K562 treated with DMSO at 1 percent for 48 hours (cell line): ENCODE data around the gene HDGF. TPM values are rescaled to one million over a fixed set of nuclear protein-coding genes. Genes with fewer than 3 reads are reported as not detected.

Experiments used
- total RNA-seq: library from RNA; unstranded; fragments of 300-600 nt; gene quantifications from 2 replicates; pipeline ENCODE4 v1.2.3, GENCODE V29; 2022; ENCODE audit warnings: low replicate concordance; ENCODE audit errors: extremely low read depth

Gene HDGF
- not detected in 2 replicates for total RNA-seq

DNA sequence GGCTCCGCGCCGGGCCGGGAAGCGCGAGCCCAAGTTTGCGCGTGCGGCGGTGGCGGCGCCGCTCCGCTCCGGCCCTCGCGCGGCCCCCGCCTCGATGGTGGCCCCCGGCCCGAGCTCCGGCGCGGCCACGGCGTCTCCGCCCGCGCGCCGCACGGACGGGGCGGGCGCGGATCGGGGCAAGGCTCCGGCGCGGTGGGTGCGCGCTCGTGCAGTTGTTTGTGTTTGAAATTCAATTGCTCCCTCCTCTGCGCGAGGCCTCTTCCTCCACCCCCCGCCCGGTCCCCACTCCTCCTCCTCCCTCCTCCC lies at the start of gene HDGF:
HDGF (minus strand) TSS at position 225 of the 306 bp plus-strand sequence. CDS start 246 bp downstream, outside the sequence.

DNA sequence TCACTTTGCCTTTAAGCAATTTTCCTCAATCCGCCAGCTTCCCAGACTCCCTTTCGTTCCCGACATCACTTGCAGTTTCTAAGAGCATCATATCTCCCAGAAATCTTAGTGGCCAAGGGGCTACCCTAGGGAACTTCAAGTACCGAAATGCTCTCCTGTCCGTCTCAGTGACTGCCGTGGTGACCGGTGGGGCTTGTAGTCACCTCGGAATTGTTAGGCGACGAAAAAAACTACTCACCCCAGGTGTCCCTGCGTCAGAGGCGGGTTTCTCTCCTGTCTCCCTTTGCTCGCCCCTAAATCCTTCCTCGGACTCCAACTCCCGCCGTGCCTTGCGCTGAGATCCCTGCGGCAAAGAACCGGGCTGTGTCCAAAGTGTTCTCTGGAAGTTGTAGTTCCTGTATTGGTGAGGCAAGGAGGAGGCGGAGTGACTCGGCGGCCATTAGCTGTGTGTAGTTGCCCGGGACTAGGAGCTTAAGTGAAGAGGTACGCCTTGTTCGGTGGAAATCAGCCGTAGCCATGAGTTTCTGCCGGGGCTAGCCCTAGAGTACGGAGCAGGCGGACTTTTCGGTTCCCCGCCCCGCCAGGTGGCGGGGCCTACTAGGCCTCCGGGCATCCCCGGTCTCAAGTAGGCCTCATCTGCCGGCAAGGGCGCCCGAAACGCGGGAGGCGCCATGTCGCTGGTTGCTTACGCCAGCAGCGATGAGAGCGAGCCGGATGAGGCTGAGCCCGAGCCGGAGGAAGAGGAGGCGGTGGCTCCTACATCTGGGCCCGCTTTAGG lies 15.8 kb upstream of the HDGF start, which contains the start of gene PRCC:
PRCC (plus strand) TSS at position 435 of the 778 bp plus-strand sequence; CDS start at position 672, 237 bp downstream.

DNA sequence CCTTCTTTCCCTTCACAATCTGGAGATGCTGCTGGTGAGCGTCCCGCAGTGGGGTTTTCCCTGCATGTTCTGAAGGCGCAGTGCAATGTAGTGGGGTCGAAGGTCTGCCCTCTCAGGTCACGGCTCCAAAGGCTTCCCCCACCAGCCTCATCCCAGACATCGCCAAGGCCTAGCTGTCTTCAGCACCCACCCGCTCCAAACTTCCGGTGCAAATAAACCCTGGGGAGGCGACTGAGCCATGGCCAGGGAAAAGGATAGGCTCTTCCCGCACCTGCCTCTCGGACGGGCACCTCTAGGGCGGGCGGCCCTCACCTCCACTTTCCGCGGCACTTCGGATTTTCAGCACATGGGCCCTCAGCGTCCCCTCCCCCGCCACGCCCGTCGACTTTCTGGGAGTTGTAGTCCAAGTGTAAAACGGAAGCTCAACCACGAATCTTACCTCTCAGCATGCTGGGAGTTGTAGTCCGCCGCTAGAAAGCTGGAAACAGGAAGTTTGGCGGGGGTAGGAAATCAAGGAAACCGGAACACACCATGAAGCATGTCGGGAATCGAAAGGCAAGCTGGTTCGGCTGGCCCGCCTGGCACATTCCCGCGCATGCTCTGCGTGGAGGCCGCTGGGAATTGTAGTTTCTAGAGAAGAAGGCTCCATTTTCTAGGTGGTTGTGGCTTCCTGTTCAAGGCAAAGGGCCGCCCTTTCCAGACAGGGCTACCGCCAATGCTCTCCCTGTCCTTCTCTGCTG lies 10.6 kb downstream of the HDGF start, which contains the start of gene MRPL24:
MRPL24 (minus strand) TSS at position 348 of the 740 bp plus-strand sequence. CDS start 2,384 bp downstream, outside the sequence.

DNA sequence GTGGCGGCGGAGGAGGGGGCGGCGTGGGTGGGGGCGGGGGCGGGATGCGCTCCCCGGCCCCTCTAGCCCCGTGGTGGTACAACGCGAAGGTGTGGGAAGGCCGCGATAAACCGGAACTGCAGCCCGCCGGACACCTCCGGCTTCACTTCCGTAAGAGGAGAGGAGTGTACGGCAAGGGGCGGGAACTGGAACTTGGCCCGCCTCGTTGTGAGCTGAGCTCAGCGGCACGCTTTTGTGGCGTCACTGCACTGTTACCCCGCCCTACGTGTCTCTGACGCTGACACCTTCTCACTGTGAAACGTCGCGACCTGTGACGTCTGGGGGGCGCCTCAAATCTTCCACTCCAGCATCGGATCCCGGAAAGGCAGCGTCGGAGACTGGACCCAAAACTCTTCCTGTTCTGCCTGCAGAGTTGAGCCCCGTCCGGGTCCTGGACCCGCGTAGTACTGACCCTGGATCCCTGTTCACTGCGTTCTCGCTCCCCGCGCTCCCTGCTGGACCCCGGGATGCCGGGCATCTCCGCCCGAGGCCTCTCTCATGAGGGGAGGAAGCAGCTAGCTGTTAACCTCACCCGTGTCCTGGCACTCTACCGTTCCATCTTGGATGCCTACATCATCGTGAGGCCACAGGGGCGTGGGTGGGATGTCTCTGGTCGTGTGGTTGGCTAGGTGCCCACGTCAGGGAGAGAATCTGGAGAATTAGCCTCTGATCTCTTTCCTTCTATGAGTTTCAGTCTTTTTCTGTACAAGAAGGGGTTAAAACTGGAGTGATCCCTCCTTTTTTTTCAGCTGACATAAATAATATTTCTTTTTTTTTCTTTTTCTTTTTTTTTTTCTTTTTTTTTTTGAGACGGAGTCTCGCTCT lies 22.6 kb downstream of the HDGF start, which contains the start of gene ISG20L2:
ISG20L2 (minus strand) TSS at position 168 of the 864 bp plus-strand sequence. CDS start 1,114 bp downstream, outside the sequence.

DNA sequence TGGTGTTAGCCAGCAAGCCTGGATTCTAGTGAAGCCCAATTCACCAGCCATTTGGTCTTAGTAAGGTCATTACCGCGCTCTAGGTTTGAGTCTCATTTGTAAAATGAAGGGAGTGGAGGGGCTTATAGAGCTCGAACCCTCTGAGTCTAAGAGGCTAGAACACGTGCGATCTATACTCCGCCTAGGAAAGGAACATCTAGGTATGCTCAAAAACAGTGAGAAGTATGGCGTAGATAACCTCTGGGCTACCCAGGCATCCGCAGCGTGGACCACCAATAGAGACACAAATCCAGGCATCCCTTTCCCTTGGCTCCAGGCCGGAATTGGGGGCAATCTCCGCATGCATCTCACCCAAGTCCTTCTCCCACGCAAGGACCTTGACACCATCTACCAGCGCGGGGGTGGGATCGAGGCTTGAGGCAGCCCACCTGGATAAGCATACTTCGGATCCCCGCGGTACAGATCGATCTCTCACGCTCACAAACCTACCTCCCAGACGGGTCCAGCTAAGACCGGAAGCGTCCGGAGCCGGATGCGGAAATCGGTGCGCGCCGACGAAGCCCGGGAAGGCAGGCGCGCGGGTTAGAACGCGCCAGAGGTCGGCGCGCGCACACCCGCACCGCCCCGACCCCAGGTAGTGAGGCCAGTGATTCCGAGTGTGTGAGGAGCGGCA lies 23.4 kb downstream of the HDGF start, which contains the start of gene METTL25B:
METTL25B (plus strand) TSS at position 544 of the 673 bp plus-strand sequence. CDS start 636 bp downstream, outside the sequence.

DNA sequence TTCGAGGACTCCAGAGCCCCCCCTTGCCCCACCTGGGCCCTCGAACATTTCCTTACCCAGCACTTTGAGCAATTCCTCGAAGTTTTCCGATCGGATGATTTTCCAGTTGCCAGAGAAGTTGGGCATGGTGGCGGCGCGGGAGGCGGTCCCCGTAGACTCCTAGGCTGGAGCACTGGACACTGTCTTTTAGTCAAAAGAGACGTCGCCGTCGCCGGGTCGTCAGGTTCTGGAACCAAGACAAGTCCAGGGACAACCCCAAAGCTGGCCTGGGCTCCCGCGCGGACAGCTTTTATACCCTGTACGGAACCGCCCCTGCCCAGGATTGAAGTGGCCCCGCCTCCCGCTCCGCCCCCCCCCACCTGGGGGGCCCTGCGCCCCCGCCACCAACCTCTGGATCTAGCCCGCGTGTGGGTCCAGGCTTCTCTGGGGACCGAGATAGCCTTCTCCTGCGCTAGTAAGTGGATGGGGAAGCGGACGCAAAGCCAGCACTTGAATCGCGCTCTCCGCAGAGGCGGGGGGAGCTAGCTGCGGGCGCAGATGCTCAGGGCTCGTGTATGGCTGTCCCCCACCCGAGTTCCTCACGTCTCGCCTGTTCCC lies 46.1 kb downstream of the HDGF start, which contains the start of gene CRABP2:
CRABP2 (minus strand) TSS at position 263 of the 597 bp plus-strand sequence; CDS start at position 126, 137 bp downstream.

Other genes starting within 250 kb of the HDGF start
- not detected in 2 replicates for gene IQGAP3, start 179.1 kb downstream of the HDGF start, total RNA-seq
- not detected in 2 replicates for gene TTC24, start 172.0 kb downstream of the HDGF start, total RNA-seq
- gene NAXE, start 159.9 kb downstream of the HDGF start, total RNA-seq, result not detected in 2 replicates
- not detected in 2 replicates for gene GPATCH4, start 150.2 kb downstream of the HDGF start, total RNA-seq
- not detected in 2 replicates for gene HAPLN2, start 132.3 kb downstream of the HDGF start, total RNA-seq
- gene BCAN, start 109.6 kb downstream of the HDGF start, total RNA-seq, result not detected in 2 replicates
- gene NES, start 74.3 kb downstream of the HDGF start, total RNA-seq, result not detected in 2 replicates
- not detected in 2 replicates for gene CRABP2, start 46.1 kb downstream of the HDGF start, total RNA-seq
- gene METTL25B, start 23.2 kb downstream of the HDGF start, total RNA-seq, result not detected in 2 replicates
- gene ISG20L2, start 22.9 kb downstream of the HDGF start, total RNA-seq, result not detected in 2 replicates
- gene MRPL24, start 10.6 kb downstream of the HDGF start, total RNA-seq, result not detected in 2 replicates
- gene PRCC, start 15.9 kb upstream of the HDGF start, total RNA-seq, result not detected in 2 replicates
- not detected in 2 replicates for gene SH2D2A, start 65.2 kb upstream of the HDGF start, total RNA-seq
- gene INSRR, start 107.4 kb upstream of the HDGF start, total RNA-seq, result not detected in 2 replicates
- not detected in 2 replicates for gene NTRK1, start 109.2 kb upstream of the HDGF start, total RNA-seq
- not detected in 2 replicates for gene PEAR1, start 142.0 kb upstream of the HDGF start, total RNA-seq
- not detected in 2 replicates for gene LRRC71, start 169.0 kb upstream of the HDGF start, total RNA-seq